Pancreas (tissue), 10 donors: ENCODE data around the gene TMEM238. TPM values are rescaled to one million over a fixed set of nuclear protein-coding genes. Genes with fewer than 3 reads are reported as not detected.
A peak's percentile ranks its signal among the peaks of the same experiment; 100 is the strongest.
"Not testable (repeated sequence)": the region's sequence is repeated elsewhere in the genome, so short reads cannot be mapped to it uniquely, and the experiment has no call there.

Experiments used
- ATAC-seq, 4 donors: fragments of 200-7000 bp; cut with Tn5 transposase; one replicate each; pipeline versions ENCODE4 v1.8.0 to v1.9.1; 2020; ENCODE audit warnings: mild to moderate bottlenecking in 4 of 4, moderate library complexity in 4 of 4
- DNase-seq, 6 donors: peaks; one replicate each; pipeline ENCODE4 v3.0.0-alpha.2; 2020
- FAIRE-seq: peaks from 2 replicates; lab custom pipeline; 2012; peaks lifted over from hg19 to GRCh38; lab: Jason Lieb, UNC
- H3K27ac ChIP-seq, 4 donors: fragments of 200-600 bp; sonication (generic); 1 replicate in 3 of 4; 2 replicates in 1 of 4; pipeline versions ENCODE4 v1.5.0 to v1.8.0; 2020
- H3K27me3 ChIP-seq, 4 donors: fragments of 200-600 bp; one replicate each; pipeline ENCODE4 v1.8.0; 2021
- H3K36me3 ChIP-seq, 3 donors: fragments of 200-600 bp; sonication (generic) in 1 of 3; one replicate each; pipeline versions ENCODE4 v1.5.0 to v1.8.0; 2020 to 2021
- H3K4me1 ChIP-seq, 3 donors: fragments of 200-600 bp; one replicate each; pipeline ENCODE4 v1.8.0; 2021
- H3K4me3 ChIP-seq, 4 donors: fragments of 200-600 bp; sonication (generic) in 2 of 4; one replicate each; pipeline versions ENCODE4 v1.5.0 to v1.8.0; 2020 to 2021
- H3K9me3 ChIP-seq, 4 donors: fragments of 200-600 bp; one replicate each; pipeline ENCODE4 v1.8.0; 2021
- CTCF ChIP-seq, 4 donors: fragments of 200-600 bp; sonication (generic) in 3 of 4; IDR thresholded peaks; one replicate each; pipeline versions ENCODE4 v1.5.0 to v1.8.0; 2021; ENCODE audit warnings: antibody characterized with exemption in 4 of 4
- whole genome bisulfite sequencing, 2 donors: extraction: QIAGEN DNeasy Blood & Tissue Kit; methylation state at CpG; one replicate each; pipeline ENCODE4 v1.1.7; 2013; 5-methylcytosine and 5-hydroxymethylcytosine counted together
- intact Hi-C, 3 donors: fragments of 100-400 bp; cut with DNase I; formaldehyde crosslinking; loops; one replicate each; pipeline versions ENCODE4 v1.11.1 to v1.14.2; 2022
- polyA plus RNA-seq, 2 donors: library from polyadenylated mRNA; stranded (reverse); fragments of 200-250 nt; gene quantifications; one replicate each; pipeline ENCODE4 v1.2.3, GENCODE V29; 2013
- total RNA-seq, 6 donors: library from RNA; stranded (reverse); fragmentation: NEBNext Ultra II Directional in 4 of 6; extraction: Animal tissue kit (Norgen Biotek cat#: 25700) in 4 of 6; gene quantifications; one replicate each; pipeline versions ENCODE4 v1.2.1 to v1.2.4, GENCODE V29; 2021 to 2023
- donor health status: healthy with polysubstance abuse.
- donor health status: DM: no; HTN: no; CAD: no; lungs with moderate emphysema.
- donor health status: DM: no; HTN: no; CAD: no.
- donor health status: control.
- donor health status: control.
- donor health status: Bipolar disorder and iron deficiency.
- donor health status: DM: yes; HTN: yes; CAD: no.
- donor health status: DM: no; HTN: no; CAD: no.
- donor health status: DM: no; HTN: no; CAD: no.
- donor health status: DM: yes; HTN: yes; CAD: no.

Gene TMEM238
- total and polyA plus RNA-seq, 8 donors, result 0.42 to 32.7 (median 19.8) TPM

- Histone ChIP-seq H3K9me3 (no peaks in the 10 kb centered on the region), H3K4me1 (no peaks in the 10 kb centered on the region), H3K27me3 (no peaks in the 10 kb centered on the region), H3K36me3 (no peaks in the 10 kb centered on the region), H3K27ac (no peak overlapping the region), H3K4me3 (no peak overlapping the region)
- ATAC-seq (no peak), FAIRE-seq (no peak), DNase-seq (no peak)
- intact Hi-C loops, result loop anchor here in 2 of 3 donors (5.0 to 10.0 kb wide), 2 partner anchors 274 to 277 kb away; partner anchors contain the start of gene TNNT1 (in 1 of the 2)
- 38 to 48% methylated on average over 5 of the region's 5 CpGs for WGBS, 2 donors
- no peak for TF ChIP-seq CTCF (IDR thresholded peaks at IDR 0.05)
Measured at GRCh38 chr19:55419103-55419502, 35.0 kb upstream of the TMEM238 start.

- no peaks in the 10 kb centered on the region for H3K36me3 ChIP-seq
- TF ChIP-seq CTCF (IDR thresholded peaks at IDR 0.05), result peak in 2 of 4 donors; percentile 36 to 55
- ATAC-seq (peak; percentile 75 to 99 (median 94)), DNase-seq (peak in 3 of 6 donors; percentile 40 to 68 (median 45)), FAIRE-seq (no peak)
- H3K9me3 ChIP-seq, result no peaks in the 10 kb centered on the region
- no peak overlapping the region for H3K27ac ChIP-seq
- H3K4me3 ChIP-seq, result no peak overlapping the region
- WGBS, 2 donors, result 10 to 14% methylated on average over 7 of the region's 7 CpGs
- H3K27me3 ChIP-seq, result no peaks in the 10 kb centered on the region
- intact Hi-C loops, result loop anchor here in 2 of 3 donors (5.0 to 10.0 kb wide), 2 partner anchors 273 to 276 kb away; partner anchors contain the start of gene TNNT1 (in 1 of the 2)
- no peaks in the 10 kb centered on the region for H3K4me1 ChIP-seq
Measured at GRCh38 chr19:55418185-55418584, 34.1 kb upstream of the TMEM238 start.

- DNase-seq, result no peak
- no peak overlapping the region for H3K4me3 ChIP-seq
- no peak for FAIRE-seq
- no peaks in the 10 kb centered on the region for H3K9me3 ChIP-seq
- H3K36me3 ChIP-seq, result no peaks in the 10 kb centered on the region
- H3K27ac ChIP-seq, result no peak overlapping the region
- no peaks in the 10 kb centered on the region for H3K27me3 ChIP-seq
- no peak for ATAC-seq
- TF ChIP-seq CTCF (IDR thresholded peaks at IDR 0.05), result no peak
- peaks cover 0 to 4% (median 0%) of the 10 kb centered on the region in 3 donors for H3K4me1 ChIP-seq
- 91 to 92% methylated on average over 2 of the region's 2 CpGs for WGBS, 2 donors
- intact Hi-C loops, result loop anchor here in 1 of 3 donors (10.0 kb wide), 1 partner anchor 265 kb away; the partner anchor contains the start of gene TNNT1
Measured at GRCh38 chr19:55410168-55410567, 26.1 kb upstream of the TMEM238 start.

- not testable (repeated sequence) for H3K27ac ChIP-seq, H3K9me3 ChIP-seq, FAIRE-seq, H3K4me3 ChIP-seq, H3K27me3 ChIP-seq, H3K4me1 ChIP-seq, H3K36me3 ChIP-seq, DNase-seq, ATAC-seq
- WGBS, 2 donors, result 96% methylated on average over 8 of the region's 8 CpGs
- intact Hi-C loops, result loop anchor here in 1 of 3 donors (10.0 kb wide), 1 partner anchor 114 kb away; no protein-coding TSS in a partner anchor
Measured at GRCh38 chr19:55409179-55409578, 25.1 kb upstream of the TMEM238 start.

GRCh38 chr19:55408533-55408872 lies 24.4 kb upstream of the TMEM238 start:
- Histone ChIP-seq H3K4me1 (peaks cover 0 to 4% (median 0%) of the 10 kb centered on the region in 3 donors), H3K27me3 (no peaks in the 10 kb centered on the region), H3K9me3 (no peaks in the 10 kb centered on the region), H3K4me3 (peak overlapping the region in 3 of 4 donors; percentile 29 to 96 (median 64)), H3K36me3 (peaks cover 0 to under 1% (median 0%) of the 10 kb centered on the region in 3 donors), H3K27ac (peak overlapping the region; percentile 90 to 95 (median 94))
- TF ChIP-seq CTCF (IDR thresholded peaks at IDR 0.05), result no peak
- 57 to 62% methylated on average over 9 of the region's 9 CpGs for WGBS, 2 donors
- no peak for ATAC-seq
- intact Hi-C loops, result loop anchor here in 1 of 3 donors (10.0 kb wide), 1 partner anchor 114 kb away; no protein-coding TSS in a partner anchor
- DNase-seq, result no peak
- no peak for FAIRE-seq
